Suppressor macrophage treated with lipopolysaccharide for 1 hour (primary cell): ENCODE results near the gene CALML3.

Experiments
- DNase-seq, 3 donors: peaks; one replicate each; pipeline ENCODE4 v3.0.0-alpha.2; 2020 to 2022

Gene CALML3

DNA sequence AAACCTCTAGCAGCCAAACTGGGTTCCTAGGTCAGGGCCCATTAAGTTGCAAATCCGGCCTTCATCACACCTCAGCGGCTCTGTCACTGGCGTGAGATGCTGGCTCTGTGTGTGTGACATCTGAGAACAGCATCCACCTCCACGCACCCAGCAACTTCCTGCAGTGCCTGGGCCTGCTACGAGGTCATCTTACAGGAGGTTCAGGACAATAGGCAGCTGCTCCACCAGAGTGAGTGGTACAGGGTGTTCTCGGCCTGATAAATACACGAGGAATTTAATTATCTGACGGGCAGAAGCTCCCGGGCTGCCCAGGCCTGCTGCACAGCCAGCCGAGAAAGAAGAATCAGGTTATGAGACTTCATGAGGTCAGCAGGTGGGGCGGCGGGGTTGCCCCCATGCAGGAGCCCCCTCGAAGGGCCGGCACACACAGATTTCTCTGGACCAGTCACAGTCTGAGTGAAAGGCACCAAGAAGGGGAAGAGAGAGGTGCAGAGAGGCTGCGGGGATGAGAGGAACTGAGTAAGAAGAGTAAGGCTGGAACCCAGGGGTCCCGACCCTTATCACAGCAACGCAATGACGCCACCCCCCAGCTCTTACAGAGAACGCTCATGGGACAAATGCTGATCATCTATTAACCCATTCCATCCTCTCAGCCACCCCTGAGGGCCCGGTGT lies 49.3 kb downstream of the CALML3 start:
- no peak for DNase-seq

DNA sequence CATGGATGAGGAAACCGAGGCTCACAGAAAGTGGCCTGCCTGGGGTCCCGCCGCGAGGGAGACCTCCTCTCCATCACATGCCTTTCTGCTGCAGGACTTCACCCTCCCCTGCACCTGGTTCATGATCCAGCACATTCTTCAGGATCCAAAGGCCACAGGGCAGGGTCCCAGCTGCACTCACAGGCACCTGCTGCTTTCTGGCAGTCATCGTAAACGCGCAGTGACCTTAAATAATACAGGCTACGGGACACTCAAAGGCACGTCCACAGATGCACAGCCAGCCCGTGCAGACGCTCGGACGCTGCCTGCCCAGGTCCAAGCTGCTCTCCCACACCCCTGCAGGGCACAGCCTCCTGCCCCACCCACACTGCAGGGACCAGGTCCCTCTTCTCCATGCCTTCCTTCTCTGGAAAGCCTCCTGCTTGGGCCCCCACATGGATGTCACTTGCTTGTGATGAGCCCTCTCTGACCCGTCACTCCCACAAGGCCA lies 49.9 kb downstream of the CALML3 start:
- no peak for DNase-seq

DNA sequence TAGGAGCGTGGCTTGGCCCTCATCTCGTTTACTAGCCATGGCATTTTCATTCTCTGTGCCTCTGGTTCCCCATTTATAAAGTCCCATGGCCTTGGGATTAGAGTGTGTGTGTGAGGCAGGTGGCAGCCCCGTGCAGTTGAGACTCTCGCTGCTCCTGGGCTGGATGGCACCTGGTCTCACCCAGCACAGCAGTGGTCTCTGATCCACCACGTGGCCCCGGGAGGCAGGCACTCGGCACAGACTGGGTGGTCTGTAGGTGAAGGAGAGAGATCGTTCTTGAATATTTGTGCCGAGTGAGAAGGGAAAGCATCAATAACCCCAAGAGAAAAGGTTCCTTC lies 50.4 kb downstream of the CALML3 start:
- no peak for DNase-seq

DNA sequence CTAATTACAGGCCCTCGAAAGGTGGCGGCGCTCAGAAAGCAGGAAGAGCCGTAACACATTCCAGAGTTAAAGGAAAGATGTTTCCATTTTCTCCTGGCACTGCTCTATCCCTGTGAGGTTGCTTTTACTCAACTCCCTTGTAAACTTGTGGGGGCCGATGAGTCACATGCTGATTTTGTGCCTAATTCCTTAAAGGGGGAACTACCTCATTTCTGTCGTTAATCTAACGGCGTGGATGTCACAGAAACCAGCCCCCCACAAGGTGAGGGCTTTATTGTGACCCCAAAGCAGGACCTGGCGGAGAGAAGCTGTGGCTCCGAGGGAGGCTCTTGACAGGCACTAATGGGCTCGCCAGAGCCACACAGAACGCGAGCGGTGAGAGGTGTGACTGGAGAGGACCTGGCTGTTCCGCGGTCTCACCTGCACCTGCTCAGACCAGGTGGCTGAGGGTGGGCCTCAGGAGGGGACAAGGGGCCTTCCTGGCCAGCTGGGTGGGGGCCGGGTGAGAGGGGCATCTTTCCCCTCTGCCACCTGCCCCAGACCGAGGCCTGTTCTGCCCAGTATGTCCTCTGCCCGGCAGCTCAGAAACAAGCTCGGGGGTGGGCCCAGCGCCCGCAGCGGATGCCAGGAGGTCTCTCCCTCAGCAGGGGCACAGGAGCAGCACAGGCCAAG lies 50.9 kb downstream of the CALML3 start:
- DNase-seq: peak in 2 of 3 donors; percentile 22 to 29

DNA sequence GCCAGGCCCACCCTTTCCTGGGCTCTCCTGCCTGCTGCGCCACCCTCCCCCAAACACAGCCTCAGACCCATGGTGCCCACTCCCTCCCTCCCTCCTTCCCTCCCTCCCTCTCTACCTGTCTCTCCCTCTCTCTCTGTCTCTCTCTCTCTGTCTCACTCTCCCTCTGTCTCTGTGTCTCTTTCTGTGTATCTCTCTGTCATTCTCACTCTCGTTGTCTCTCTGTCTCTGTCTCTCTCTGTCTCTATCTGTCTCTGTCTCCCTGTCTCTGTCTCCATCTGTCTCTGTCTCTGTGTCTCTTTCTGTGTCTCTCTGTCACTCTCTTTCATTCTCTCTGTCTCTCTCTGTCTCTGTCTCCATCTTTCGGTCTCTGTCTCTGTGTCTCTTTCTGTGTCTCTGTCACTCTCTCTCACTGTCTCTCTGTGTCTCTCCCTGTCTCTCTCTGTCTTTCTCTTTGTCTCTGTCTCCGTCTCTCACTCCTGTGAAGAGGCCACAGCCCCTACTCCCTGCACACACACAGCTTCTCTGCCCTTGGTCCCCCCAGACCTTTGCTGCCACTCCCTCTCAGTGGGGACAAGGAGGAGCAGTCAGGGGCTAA lies 51.5 kb downstream of the CALML3 start:
- DNase-seq: no peak
